Measurements from ENCODE around the gene ZNF653. TPM values are rescaled to one million over a fixed set of nuclear protein-coding genes. Genes with fewer than 3 reads are reported as not detected.

ZNF653 gene
- total and polyA plus RNA-seq, 9 of the 15 experiments (the other 6 are each of a cell fraction or from before 2014, with no cell fraction given): 1.6 to 8.0 (median 4.2) TPM; not detected in 2

DNA sequence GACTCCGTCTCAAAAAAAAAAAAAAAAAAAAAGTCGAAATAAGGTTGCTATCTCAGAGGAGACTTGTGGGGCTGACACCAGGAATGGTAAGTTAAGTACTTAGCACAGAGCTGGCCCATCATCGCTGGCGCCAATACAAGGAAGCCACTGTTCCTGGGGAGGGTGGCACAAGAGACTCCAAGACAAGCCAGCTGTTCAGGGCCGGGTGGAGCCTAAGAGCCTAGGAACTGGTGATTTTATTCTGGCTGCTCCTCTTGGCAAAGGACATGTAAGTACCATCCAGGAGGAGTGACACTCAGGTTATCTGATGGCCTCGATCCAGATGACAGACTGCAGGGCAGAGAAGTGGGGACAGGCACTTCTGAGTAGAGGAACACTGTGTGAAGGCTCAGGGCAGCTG lies 49.6 kb upstream of the ZNF653 start (continued):
- no peak for TF ChIP-seq POLR2G (IDR thresholded peaks at IDR 0.05; ENCODE audit: low read depth, low read length)
- no peak for TF ChIP-seq TARDBP (IDR thresholded peaks at IDR 0.05)
- TF ChIP-seq FOXP1 (CRISPR knock-in tag; IDR thresholded peaks at IDR 0.05): no peak
- TF ChIP-seq LARP7 (IDR thresholded peaks at IDR 0.05): no peak
- no peak for TF ChIP-seq RBM17 (IDR thresholded peaks at IDR 0.05; ENCODE audit: borderline replicate concordance, low read depth, low read length)
- no peak for TF ChIP-seq STAT5B (CRISPR knock-in tag; IDR thresholded peaks at IDR 0.05)

- TF ChIP-seq ZBTB1 (CRISPR knock-in tag; IDR thresholded peaks at IDR 0.05; ENCODE audit: borderline replicate concordance, low read depth): no peak
- TF ChIP-seq SPI1 (IDR thresholded peaks at IDR 0.05; ENCODE audit: borderline replicate concordance, low read depth, low read length): no peak
- TF ChIP-seq BCOR (IDR thresholded peaks at IDR 0.05): no peak
- TF ChIP-seq, protein P1, sequence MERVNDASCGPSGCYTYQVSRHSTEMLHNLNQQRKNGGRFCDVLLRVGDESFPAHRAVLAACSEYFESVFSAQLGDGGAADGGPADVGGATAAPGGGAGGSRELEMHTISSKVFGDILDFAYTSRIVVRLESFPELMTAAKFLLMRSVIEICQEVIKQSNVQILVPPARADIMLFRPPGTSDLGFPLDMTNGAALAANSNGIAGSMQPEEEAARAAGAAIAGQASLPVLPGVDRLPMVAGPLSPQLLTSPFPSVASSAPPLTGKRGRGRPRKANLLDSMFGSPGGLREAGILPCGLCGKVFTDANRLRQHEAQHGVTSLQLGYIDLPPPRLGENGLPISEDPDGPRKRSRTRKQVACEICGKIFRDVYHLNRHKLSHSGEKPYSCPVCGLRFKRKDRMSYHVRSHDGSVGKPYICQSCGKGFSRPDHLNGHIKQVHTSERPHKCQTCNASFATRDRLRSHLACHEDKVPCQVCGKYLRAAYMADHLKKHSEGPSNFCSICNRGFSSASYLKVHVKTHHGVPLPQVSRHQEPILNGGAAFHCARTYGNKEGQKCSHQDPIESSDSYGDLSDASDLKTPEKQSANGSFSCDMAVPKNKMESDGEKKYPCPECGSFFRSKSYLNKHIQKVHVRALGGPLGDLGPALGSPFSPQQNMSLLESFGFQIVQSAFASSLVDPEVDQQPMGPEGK (CRISPR knock-in tag; IDR thresholded peaks at IDR 0.05; ENCODE audit: borderline replicate concordance): no peak
- no peak for TF ChIP-seq ARHGAP35 (IDR thresholded peaks at IDR 0.05; ENCODE audit: partially characterized antibody)
- no peak for TF ChIP-seq BRF1 (IDR thresholded peaks at IDR 0.05; ENCODE audit: borderline replicate concordance, extremely low read depth, insufficient read length)
- TF ChIP-seq ZNF324 (CRISPR knock-in tag; IDR thresholded peaks at IDR 0.05): no peak
- TF ChIP-seq SETDB1 (IDR thresholded peaks at IDR 0.05; ENCODE audit: low read length): no peak
- TF ChIP-seq, protein P2, sequence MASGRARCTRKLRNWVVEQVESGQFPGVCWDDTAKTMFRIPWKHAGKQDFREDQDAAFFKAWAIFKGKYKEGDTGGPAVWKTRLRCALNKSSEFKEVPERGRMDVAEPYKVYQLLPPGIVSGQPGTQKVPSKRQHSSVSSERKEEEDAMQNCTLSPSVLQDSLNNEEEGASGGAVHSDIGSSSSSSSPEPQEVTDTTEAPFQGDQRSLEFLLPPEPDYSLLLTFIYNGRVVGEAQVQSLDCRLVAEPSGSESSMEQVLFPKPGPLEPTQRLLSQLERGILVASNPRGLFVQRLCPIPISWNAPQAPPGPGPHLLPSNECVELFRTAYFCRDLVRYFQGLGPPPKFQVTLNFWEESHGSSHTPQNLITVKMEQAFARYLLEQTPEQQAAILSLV (tag; IDR thresholded peaks at IDR 0.05): no peak
- TF ChIP-seq ZNF77 (CRISPR knock-in tag; IDR thresholded peaks at IDR 0.05): no peak
- TF ChIP-seq ZHX1 (conservative IDR thresholded peaks at IDR 0.05; ENCODE audit: low read length): no peak
- TF ChIP-seq CREB1 (IDR thresholded peaks at IDR 0.05): no peak
- TF ChIP-seq CREB1 (CRISPR knock-in tag; IDR thresholded peaks at IDR 0.05): no peak
- peaks cover 13% of the 10 kb centered on the region; the same call in 1 of the 2 replicates for H4K20me1 ChIP-seq (replicated peaks; ENCODE audit: control insufficient read depth, insufficient read depth, low read length)
- peaks cover 7% of the 10 kb centered on the region for H3K9me1 ChIP-seq (ENCODE audit: control insufficient read depth, insufficient read depth, low read length)
- FAIRE-seq (no peak), DNase-seq (ENCODE audit: extremely low read depth in 1 of 4, low spot score in 3 of 4) (no peak), ATAC-seq (no peak)
- no peaks in the 10 kb centered on the region for H3K9me3 ChIP-seq (replicated peaks; ENCODE audit: control insufficient read depth, insufficient read depth, low read depth, low read length)
- intact Hi-C loops (cut with micrococcal nuclease): no loop called here
- peaks cover 10 to 42% of the 10 kb centered on the region in 2 experiments; a peak in 4 of 5 replicates for H3K4me1 ChIP-seq (replicated peaks in 1 of 2; ENCODE audit: control insufficient read depth in 2 of 2, insufficient read depth in 2 of 2, low read length in 2 of 2)
- BruUV-seq (replicated peaks): no TSS peak
- H3K36me3 ChIP-seq (ENCODE audit: control insufficient read depth, insufficient read depth, low read length): peaks cover 50% of the 10 kb centered on the region; the same call in 2 of the 3 replicates
- no peak overlapping the region for H3K9ac ChIP-seq (ENCODE audit: insufficient read depth in 1 of 2, low read depth in 2 of 2, low read length in 2 of 2)
- CTCF ChIA-PET (ENCODE audit: low intra/inter-chr PET ratio): no interaction called here
- H3K4me2 ChIP-seq (ENCODE audit: insufficient read depth, low read length): no peak overlapping the region
- no peak overlapping the region for H3K4me3 ChIP-seq
- H2AFZ ChIP-seq (ENCODE audit: low read depth, low read length): no peak overlapping the region
- WGBS (ENCODE audit: insufficient coverage, low coverage, missing lambda C conversion rate): 95% methylated on average over 12 of the region's 12 CpGs
- in situ Hi-C loops (cut with MboI): no loop called here
- peaks cover 39% of the 10 kb centered on the region for H3K79me2 ChIP-seq (ENCODE audit: control insufficient read depth, insufficient read depth, low read length)
- H3K27ac ChIP-seq (ENCODE audit: extremely low read depth, low read depth, low read length): no peak overlapping the region
- no peaks in the 10 kb centered on the region for H3K27me3 ChIP-seq (ENCODE audit: control insufficient read depth in 2 of 2, insufficient read depth in 2 of 2, low read length in 2 of 2)
- POLR2A ChIA-PET: no interaction called here
Observed at GRCh38 chr19:11554160-11554559, 48.5 kb upstream of the ZNF653 start.

All from K562 (cell line).